ACC112 (cell line): ENCODE results near the gene LRPAP1.

Source experiments
- H2AFZ ChIP-seq: fragments of 200-600 bp; sonication (generic); one replicate; pipeline ENCODE4 v1.6.0; 2017; ENCODE audit warnings: antibody characterized with exemption, low read length; ENCODE audit not compliant: unreplicated experiment
- H3K27ac ChIP-seq: fragments of 200-600 bp; sonication (generic); 2 replicates; pipeline ENCODE4 v1.5.1; 2014; ENCODE audit warnings: low read depth, mild to moderate bottlenecking, antibody characterized with exemption, low read length, moderate library complexity
- H3K27me3 ChIP-seq: fragments of 200-600 bp; sonication (generic); 2 replicates; pipeline ENCODE4 v1.6.1; 2014; ENCODE audit warnings: mild to moderate bottlenecking, antibody characterized with exemption, low read length, moderate library complexity, mixed read lengths; ENCODE audit not compliant: insufficient read depth
- H3K36me3 ChIP-seq: fragments of 200-600 bp; sonication (generic); 2 replicates; pipeline ENCODE4 v1.6.1; 2016; ENCODE audit warnings: mild to moderate bottlenecking, antibody characterized with exemption, low read length, moderate library complexity, mixed read lengths; ENCODE audit not compliant: insufficient read depth
- H3K4me1 ChIP-seq: fragments of 200-600 bp; sonication (generic); one replicate; pipeline ENCODE4 v1.6.1; 2016; ENCODE audit warnings: low read length, mixed read lengths; ENCODE audit not compliant: insufficient read depth, unreplicated experiment, control insufficient read depth
- H3K4me3 ChIP-seq: fragments of 200-600 bp; sonication (generic); 2 replicates; pipeline ENCODE4 v1.5.1; 2014; ENCODE audit warnings: mild to moderate bottlenecking, low read depth, low read length
- H3K79me2 ChIP-seq: fragments of 200-600 bp; sonication (generic); one replicate; pipeline ENCODE4 v1.6.0; 2016; ENCODE audit warnings: low read length; ENCODE audit not compliant: control insufficient read depth, unreplicated experiment, insufficient read depth

Gene LRPAP1

DNA sequence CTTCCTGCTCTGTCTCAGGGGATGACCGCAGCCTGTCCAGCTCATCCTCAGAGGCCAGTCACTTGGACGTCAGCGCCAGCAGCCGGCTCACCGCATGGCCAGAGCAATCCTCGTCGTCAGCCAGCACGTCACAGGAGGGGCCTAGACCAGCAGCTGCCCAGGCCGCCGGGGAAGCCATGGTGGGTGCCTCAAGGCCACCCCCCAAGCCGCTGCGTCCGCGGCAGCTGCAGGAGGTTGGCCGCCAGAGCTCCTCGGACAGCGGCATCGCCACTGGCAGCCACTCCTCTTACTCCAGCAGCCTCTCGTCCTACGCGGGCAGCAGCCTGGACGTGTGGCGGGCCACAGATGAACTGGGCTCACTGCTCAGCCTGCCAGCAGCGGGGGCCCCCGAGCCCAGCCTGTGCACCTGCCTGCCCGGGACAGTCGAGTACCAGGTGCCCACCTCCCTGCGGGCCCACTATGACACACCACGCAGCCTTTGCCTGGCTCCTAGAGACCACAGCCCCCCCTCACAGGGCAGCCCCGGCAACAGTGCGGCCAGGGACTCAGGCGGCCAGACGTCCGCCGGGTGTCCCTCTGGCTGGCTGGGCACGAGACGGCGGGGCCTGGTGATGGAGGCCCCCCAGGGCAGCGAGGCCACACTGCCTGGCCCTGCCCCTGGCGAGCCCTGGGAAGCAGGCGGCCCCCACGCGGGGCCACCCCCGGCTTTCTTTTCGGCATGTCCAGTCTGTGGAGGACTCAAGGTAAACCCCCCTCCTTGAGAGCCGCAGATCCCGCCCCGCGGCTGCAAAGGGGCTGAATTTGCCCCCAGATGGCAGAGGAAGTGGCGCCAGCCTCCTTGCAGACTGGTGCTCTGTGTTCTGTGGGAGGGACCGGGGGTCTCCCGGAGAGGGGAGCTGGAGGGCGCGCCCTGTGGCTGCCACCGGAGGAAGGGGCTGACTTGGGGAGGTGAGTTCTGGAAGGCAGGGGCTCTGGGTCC, 39.2 kb downstream of the LRPAP1 start:
- Histone ChIP-seq H3K4me3 (no peak overlapping the region), H3K27ac (no peak overlapping the region), H3K79me2 (no peaks in the 10 kb centered on the region), H3K27me3 (peaks cover 12% of the 10 kb centered on the region), H3K36me3 (no peaks in the 10 kb centered on the region), H2AFZ (no peak overlapping the region), H3K4me1 (no peaks in the 10 kb centered on the region)

DNA sequence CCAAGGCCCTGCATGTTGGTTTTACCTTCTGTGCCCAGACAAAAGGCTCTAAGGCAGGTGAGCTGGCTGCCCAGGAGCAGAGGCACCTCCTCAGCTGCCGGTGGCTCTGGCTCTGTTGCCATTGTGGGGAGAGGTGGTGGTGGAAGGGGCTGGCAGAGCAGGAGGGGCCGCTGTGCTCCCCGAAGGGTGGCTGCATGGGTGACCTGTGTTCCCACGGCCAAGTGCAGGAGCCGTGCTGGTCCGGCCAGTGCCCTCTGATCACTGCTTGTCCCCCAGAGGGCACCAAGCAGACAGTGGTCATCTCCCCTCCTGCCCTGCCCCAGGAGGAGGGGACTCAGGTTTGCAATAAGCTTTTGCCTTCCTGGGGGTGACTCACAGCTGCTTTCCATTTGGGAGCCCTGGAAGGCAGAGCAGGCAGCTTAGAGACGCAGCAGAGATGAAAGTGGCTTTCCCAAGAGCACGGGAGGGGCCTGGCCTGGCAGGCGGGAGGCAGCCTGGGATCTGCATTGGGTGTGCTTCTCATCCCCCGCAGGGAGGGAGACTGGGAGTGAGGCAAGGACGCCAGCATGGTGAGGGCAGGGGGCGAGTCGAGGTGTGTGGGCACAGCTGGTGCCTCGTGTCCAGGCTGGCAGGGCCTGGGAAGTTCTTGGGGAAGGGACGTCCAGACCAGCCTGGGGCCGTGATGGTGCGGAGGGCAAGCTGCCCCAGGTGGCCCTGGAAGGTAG, 40.4 kb downstream of the LRPAP1 start:
- no peak overlapping the region for H3K27ac ChIP-seq
- no peak overlapping the region for H2AFZ ChIP-seq
- no peaks in the 10 kb centered on the region for H3K4me1 ChIP-seq
- no peak overlapping the region for H3K4me3 ChIP-seq
- H3K79me2 ChIP-seq, result no peaks in the 10 kb centered on the region
- H3K27me3 ChIP-seq, result peaks cover 12% of the 10 kb centered on the region
- no peaks in the 10 kb centered on the region for H3K36me3 ChIP-seq

DNA sequence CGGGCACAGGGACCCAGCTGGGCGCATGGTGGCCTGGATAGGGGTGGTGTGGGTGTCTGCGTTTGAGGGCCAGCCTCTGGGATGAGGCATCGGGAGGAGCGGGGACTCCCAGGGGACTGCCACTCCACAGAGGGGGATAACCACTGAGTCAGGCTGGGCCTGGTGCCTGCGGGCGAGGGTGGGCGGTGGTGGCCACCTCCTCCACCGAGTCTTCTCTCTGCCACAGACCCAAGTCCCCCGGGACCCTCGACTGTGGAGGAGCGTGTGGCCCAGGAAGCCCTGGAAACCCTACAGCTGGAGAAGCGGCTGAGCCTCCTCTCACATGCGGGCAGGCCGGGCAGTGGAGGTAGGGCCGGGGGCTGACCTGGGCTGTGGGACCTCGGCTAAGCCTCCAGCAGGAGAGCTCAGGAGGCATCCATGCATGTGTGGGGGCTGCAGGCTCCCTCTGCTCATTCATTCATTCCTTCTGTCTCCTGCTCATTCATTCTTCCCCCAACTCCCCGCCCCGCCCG, 42.7 kb downstream of the LRPAP1 start:
- Histone ChIP-seq H3K4me1 (no peaks in the 10 kb centered on the region), H3K27ac (no peak overlapping the region), H3K4me3 (no peak overlapping the region), H3K79me2 (no peaks in the 10 kb centered on the region), H3K27me3 (peaks cover 16% of the 10 kb centered on the region), H2AFZ (no peak overlapping the region), H3K36me3 (no peaks in the 10 kb centered on the region)

DNA sequence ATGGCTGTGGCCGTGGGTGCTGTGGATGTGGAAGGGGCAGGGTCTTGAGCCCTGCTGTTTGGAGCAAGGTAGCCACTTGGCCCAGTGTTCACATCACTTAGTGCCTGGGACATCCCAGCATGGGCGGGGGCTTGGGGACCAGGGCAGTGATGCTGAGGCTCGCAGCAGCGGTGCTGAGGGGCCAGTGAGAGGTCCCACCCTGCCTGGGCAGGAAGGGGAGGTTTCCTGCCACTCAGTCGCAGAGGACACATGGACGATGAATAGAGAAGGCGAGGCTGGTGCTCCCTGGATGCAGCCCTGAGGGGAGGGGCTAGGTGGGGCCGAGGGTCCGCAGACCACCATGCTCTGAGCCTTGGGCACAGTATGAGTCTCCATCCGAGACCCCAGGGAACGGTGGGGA, 43.4 kb downstream of the LRPAP1 start:
- no peak overlapping the region for H3K4me3 ChIP-seq
- H3K27ac ChIP-seq, result no peak overlapping the region
- H3K36me3 ChIP-seq, result no peaks in the 10 kb centered on the region
- no peaks in the 10 kb centered on the region for H3K4me1 ChIP-seq
- no peak overlapping the region for H2AFZ ChIP-seq
- no peaks in the 10 kb centered on the region for H3K79me2 ChIP-seq
- H3K27me3 ChIP-seq, result peaks cover 22% of the 10 kb centered on the region

DNA sequence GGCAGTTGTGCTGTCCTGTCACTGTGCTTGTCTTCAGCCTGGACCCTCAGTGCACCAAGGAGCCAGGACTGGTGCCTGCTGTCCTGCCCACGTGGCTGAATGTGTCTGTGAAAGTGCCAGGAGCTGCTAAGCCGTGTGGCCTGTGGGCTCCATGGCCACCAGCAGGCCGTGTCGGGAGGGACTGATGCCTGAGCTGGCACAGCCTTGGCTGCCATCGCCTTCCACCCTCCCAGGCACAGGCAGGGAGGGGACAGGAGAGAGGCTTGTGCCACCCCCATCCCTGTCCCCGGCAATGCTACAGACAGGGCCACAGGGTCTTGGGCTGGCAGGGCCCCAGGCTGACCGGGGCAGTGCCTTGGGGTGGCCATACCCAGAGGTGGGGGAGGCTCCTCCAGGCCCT, 44.4 kb downstream of the LRPAP1 start:
- Histone ChIP-seq H3K79me2 (no peaks in the 10 kb centered on the region), H2AFZ (no peak overlapping the region), H3K4me3 (no peak overlapping the region), H3K27me3 (peaks cover 22% of the 10 kb centered on the region), H3K27ac (no peak overlapping the region), H3K36me3 (no peaks in the 10 kb centered on the region), H3K4me1 (no peaks in the 10 kb centered on the region)

DNA sequence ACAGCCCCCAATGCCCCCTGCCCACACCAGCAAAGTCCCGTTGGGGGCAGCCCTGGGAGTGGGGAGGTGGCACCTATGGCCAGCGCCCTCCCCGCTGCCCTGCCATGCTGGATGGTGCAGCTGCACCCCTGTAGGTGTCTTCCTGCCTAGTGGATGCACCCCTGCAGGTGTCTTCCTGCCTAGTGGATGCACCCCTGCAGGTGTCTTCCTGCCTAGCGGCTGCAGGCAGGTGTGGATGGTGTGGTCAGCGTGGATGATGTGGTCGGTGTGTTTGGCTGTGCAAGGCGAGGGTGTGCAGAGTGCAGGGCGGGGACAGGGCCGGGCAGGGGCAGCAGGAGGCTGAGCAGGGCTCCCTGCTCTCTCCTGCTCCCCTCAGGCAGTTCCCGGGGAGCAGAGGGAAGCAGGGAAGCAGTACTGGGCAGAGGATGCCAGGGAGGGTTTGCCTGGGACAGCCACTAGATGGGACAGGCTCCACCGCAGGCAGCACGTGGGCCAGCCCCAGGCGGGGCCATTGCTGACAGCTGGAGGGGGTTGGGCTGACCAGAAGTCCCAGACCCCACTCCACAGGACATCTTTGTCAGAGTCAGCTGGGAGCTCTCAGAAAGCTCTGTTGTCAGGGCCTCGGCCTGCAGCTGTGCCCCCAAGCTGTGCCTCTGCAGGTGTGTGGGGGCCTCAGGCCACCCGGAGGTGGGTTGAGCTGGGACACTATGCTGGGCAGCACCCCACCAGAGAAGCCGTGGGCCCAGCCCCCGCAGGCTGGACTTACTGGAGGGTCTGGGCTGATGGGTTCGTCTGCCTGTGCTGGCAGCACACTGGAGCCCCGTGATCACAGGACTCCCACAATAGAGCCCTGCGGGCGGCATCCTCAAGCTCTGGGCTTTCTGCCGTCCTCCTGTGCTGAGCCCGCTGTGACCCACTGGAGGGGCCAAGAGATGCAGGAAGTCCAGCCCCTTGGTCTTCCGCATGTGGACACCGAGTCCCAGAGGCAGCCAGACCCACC, 45.4 kb downstream of the LRPAP1 start:
- Histone ChIP-seq H3K4me3 (no peak overlapping the region), H3K27me3 (peaks cover 21% of the 10 kb centered on the region), H2AFZ (no peak overlapping the region), H3K4me1 (no peaks in the 10 kb centered on the region), H3K36me3 (no peaks in the 10 kb centered on the region), H3K27ac (no peak overlapping the region), H3K79me2 (no peaks in the 10 kb centered on the region)

DNA sequence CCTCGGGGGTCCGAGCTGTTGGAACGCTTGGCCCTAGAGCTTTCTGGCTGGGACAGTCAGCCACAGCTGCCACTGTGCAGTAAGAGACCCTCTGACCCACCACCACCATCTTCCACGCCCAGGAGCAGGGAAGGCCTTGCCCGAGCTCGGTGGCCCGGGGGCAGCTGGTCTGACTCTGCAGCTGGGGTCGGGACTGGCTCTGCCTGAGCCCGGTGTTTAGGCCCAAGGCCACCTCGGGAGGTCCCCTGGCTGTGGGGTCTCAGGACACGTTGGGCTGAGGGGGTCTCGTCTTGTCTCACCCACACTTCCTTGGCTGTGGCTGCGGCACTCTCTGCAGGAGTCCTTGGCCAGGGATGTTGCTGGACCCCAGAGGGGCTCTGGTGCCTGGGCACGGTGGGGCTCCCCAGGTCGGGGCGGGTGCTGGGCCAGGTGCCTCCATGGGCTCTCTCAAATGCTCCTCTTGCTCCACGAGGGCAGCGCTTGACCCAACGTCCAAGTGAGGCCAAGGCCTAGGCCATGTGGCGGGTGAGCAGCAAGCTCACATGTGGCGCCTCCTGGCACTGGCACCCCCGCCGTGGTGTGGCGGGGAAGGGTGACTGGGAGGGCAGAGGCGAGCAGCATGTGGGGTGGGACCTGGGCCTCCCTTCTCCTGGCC, 46.2 kb downstream of the LRPAP1 start:
- H3K4me3 ChIP-seq, result no peak overlapping the region
- no peaks in the 10 kb centered on the region for H3K79me2 ChIP-seq
- H3K36me3 ChIP-seq, result no peaks in the 10 kb centered on the region
- no peak overlapping the region for H2AFZ ChIP-seq
- H3K27ac ChIP-seq, result no peak overlapping the region
- H3K27me3 ChIP-seq, result peaks cover 13% of the 10 kb centered on the region
- no peaks in the 10 kb centered on the region for H3K4me1 ChIP-seq

DNA sequence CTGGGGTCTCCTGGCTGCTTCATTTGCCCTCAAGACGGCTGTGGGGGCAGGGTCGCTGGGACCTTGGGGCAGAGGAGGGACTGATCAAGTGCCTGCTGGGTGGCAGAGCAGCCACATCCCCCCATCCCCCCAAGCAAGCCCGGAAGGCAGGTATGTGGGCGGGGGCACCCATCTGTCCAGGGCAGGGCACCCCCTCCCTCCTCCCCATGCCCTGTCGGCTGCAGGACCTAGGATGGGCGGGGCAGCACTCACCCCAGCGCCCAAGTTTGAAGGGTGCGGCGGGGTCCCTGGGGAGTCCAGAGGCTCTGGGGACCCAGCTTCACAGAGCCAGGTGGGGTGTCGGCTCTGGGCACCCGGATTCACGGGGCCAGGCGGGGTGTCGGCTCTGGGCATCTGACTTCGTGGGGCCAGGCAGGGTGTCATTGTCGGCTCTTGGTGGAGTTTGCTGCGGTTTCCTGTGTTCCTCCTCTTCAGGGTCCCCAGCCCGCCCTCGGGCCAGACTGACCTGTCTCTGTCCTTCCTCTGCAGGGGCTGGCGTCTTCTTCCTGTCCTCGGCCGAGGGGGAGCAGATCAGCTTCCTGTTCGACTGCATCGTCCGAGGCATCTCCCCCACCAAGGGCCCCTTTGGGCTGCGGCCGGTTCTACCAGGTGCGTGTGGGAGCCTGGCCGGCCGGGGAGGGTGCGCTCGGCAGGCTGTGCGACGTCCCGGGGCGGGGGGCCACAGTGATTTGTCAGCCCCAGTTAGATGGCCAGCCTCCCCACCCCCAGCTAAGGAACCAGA, 47.0 kb downstream of the LRPAP1 start:
- no peak overlapping the region for H3K27ac ChIP-seq
- no peaks in the 10 kb centered on the region for H3K4me1 ChIP-seq
- no peak overlapping the region for H3K4me3 ChIP-seq
- no peaks in the 10 kb centered on the region for H3K36me3 ChIP-seq
- no peak overlapping the region for H2AFZ ChIP-seq
- no peaks in the 10 kb centered on the region for H3K79me2 ChIP-seq
- peaks cover 9% of the 10 kb centered on the region; the same call in 1 of the 2 replicates for H3K27me3 ChIP-seq
